ENCODE results near the gene GPR137.
A peak's percentile ranks its signal among the peaks of the same experiment; 100 is the strongest.

The GPR137 gene

GRCh38 chr11:64334764-64335735 lies 49.4 kb downstream of the GPR137 start:
- no peak for TF ChIP-seq CTCF (IDR thresholded peaks at IDR 0.05; ENCODE audit: low read depth, low read length)
- DNase-seq (ENCODE audit: extremely low read depth, low read depth) = peak; percentile 69

GRCh38 chr11:64337538-64338249 lies 52.0 kb downstream of the GPR137 start:
- no peak for DNase-seq (ENCODE audit: extremely low read depth, low read depth)
- no peak for TF ChIP-seq CTCF (IDR thresholded peaks at IDR 0.05; ENCODE audit: low read depth, low read length)

- no peak for TF ChIP-seq CTCF (IDR thresholded peaks at IDR 0.05; ENCODE audit: low read depth, low read length)
- DNase-seq (ENCODE audit: extremely low read depth, low read depth) = no peak
These were observed 53.1 kb downstream of the GPR137 start for GRCh38 chr11:64338716-64339115.

Measured in AG09319 (cell line).